MV-4-11 (cell line): ENCODE data around the gene RAB31.

Experiments used
- DNase-seq: peaks from one replicate; lab custom pipeline; 2025; lab: John Stamatoyannopoulos, UW

RAB31 gene

GRCh38 chr18:9712130-9712577 is 4.1 kb downstream of the RAB31 start:
- DNase-seq: no peak

- DNase-seq: peak; percentile 50
These were observed 4.5 kb downstream of the RAB31 start for GRCh38 chr18:9712611-9713010.

GRCh38 chr18:9714266-9715087 is 6.4 kb downstream of the RAB31 start:
- DNase-seq: no peak

- no peak for DNase-seq
These were observed 6.9 kb downstream of the RAB31 start for GRCh38 chr18:9715088-9715343.

GRCh38 chr18:9715978-9716774 is 8.1 kb downstream of the RAB31 start:
- DNase-seq: peak; percentile 60

- DNase-seq: peak; percentile 88
These were observed 8.9 kb downstream of the RAB31 start for GRCh38 chr18:9716780-9717563.

- no peak for DNase-seq
These were observed 11.4 kb downstream of the RAB31 start for GRCh38 chr18:9719421-9719981.

- no peak for DNase-seq
These were observed 12.2 kb downstream of the RAB31 start for GRCh38 chr18:9720327-9720726.

GRCh38 chr18:9721893-9722550 is 13.9 kb downstream of the RAB31 start:
- DNase-seq: no peak

- DNase-seq: no peak
These were observed 14.6 kb downstream of the RAB31 start for GRCh38 chr18:9722691-9723090.

- no peak for DNase-seq
These were observed 16.9 kb downstream of the RAB31 start for GRCh38 chr18:9724797-9725585.

- DNase-seq: no peak
These were observed 18.1 kb downstream of the RAB31 start for GRCh38 chr18:9726175-9726574.

GRCh38 chr18:9726936-9727335 is 18.8 kb downstream of the RAB31 start:
- DNase-seq: no peak

- no peak for DNase-seq
These were observed 22.7 kb downstream of the RAB31 start for GRCh38 chr18:9730786-9731185.

GRCh38 chr18:9731380-9731779 is 23.3 kb downstream of the RAB31 start:
- no peak for DNase-seq

- no peak for DNase-seq
These were observed 23.9 kb downstream of the RAB31 start for GRCh38 chr18:9732031-9732430.

GRCh38 chr18:9734189-9734588 is 26.1 kb downstream of the RAB31 start:
- DNase-seq: no peak

- peak; percentile 95 for DNase-seq
These were observed 27.1 kb downstream of the RAB31 start for GRCh38 chr18:9735238-9735637.

GRCh38 chr18:9735879-9736278 is 27.8 kb downstream of the RAB31 start:
- DNase-seq: no peak

GRCh38 chr18:9736286-9736835 is 28.3 kb downstream of the RAB31 start:
- no peak for DNase-seq

- no peak for DNase-seq
These were observed 28.9 kb downstream of the RAB31 start for GRCh38 chr18:9737006-9737405.
